Neutrophil (primary cell): ENCODE results near the gene THAP4.

Experiments
- H3K27ac ChIP-seq: fragments of 200-600 bp; sonication (generic); 2 replicates; pipeline ENCODE4 v1.5.1; 2016; ENCODE audit warnings: mild to moderate bottlenecking, moderate library complexity
- H3K27me3 ChIP-seq: fragments of 200-600 bp; sonication (generic); 2 replicates; pipeline ENCODE4 v1.6.0; 2016; ENCODE audit warnings: mild to moderate bottlenecking
- H3K36me3 ChIP-seq: fragments of 200-600 bp; sonication (generic); 2 replicates; pipeline ENCODE4 v1.5.1; 2017
- H3K4me1 ChIP-seq, 2 experiments: fragments of 200-600 bp in 1 of 2; sonication (generic) in 1 of 2; 1 replicate in 1 of 2; 2 replicates in 1 of 2; pipeline versions ENCODE4 v1.5.1 to v1.6.1; 2013 to 2016; ENCODE audit warnings: low read depth in 1 of 2, low read length in 1 of 2, mild to moderate bottlenecking in 1 of 2, moderate library complexity in 1 of 2; ENCODE audit not compliant: control insufficient read depth in 1 of 2, insufficient read depth in 1 of 2
- H3K4me3 ChIP-seq, 2 experiments: fragments of 200-600 bp in 1 of 2; sonication (generic) in 1 of 2; 1 replicate in 1 of 2; 2 replicates in 1 of 2; pipeline ENCODE4 v1.5.1; 2013 to 2016; ENCODE audit warnings: low read depth in 1 of 2, low read length in 1 of 2, mild to moderate bottlenecking in 1 of 2, moderate library complexity in 1 of 2
- H3K9me3 ChIP-seq: fragments of 200-600 bp; sonication (generic); 2 replicates; pipeline ENCODE4 v1.5.1; 2016
- TF ChIP-seq, protein P1 (sequence below): fragments of 200-600 bp; sonication (generic); IDR thresholded peaks from 2 replicates; pipeline ENCODE4 v1.5.1; 2016; ENCODE audit warnings: antibody characterized with exemption

THAP4 gene

DNA sequence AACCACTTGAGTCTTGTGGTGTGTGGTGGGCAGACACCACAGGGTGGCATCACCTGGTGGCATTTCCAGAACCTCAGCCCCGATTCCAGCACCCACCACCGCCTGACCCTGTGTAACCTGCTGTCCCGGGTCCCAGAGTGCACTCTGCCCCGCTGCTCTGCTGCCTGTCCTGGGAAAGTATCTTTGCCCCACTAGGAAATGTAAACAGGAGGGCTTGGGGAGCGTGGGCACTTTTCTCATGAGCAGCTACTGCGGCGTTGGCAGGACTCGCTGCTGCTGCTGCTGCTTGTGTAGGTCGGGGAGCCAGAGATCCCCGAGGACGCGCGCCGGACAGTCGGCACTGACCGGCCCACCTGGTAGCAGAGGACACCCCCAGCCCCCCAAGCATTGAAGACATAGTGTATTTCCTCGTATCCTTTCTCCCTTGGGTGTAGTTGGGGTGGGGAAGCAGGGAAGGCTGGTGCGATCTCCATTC, 36.3 kb upstream of the THAP4 start:
- no peaks in the 10 kb centered on the region for H3K27me3 ChIP-seq
- no peaks in the 10 kb centered on the region for H3K9me3 ChIP-seq
- H3K4me1 ChIP-seq: no peaks in the 10 kb centered on the region
- H3K36me3 ChIP-seq: peaks cover 97% of the 10 kb centered on the region
- no peak overlapping the region for H3K4me3 ChIP-seq
- TF ChIP-seq, protein P1, sequence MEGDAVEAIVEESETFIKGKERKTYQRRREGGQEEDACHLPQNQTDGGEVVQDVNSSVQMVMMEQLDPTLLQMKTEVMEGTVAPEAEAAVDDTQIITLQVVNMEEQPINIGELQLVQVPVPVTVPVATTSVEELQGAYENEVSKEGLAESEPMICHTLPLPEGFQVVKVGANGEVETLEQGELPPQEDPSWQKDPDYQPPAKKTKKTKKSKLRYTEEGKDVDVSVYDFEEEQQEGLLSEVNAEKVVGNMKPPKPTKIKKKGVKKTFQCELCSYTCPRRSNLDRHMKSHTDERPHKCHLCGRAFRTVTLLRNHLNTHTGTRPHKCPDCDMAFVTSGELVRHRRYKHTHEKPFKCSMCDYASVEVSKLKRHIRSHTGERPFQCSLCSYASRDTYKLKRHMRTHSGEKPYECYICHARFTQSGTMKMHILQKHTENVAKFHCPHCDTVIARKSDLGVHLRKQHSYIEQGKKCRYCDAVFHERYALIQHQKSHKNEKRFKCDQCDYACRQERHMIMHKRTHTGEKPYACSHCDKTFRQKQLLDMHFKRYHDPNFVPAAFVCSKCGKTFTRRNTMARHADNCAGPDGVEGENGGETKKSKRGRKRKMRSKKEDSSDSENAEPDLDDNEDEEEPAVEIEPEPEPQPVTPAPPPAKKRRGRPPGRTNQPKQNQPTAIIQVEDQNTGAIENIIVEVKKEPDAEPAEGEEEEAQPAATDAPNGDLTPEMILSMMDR: no peak
- H3K27ac ChIP-seq: no peak overlapping the region

- TF ChIP-seq, protein P1: no peak
- Histone ChIP-seq H3K9me3 (no peaks in the 10 kb centered on the region), H3K27ac (no peak overlapping the region), H3K4me3 (no peak overlapping the region), H3K36me3 (peaks cover 97% of the 10 kb centered on the region), H3K27me3 (no peaks in the 10 kb centered on the region), H3K4me1 (no peaks in the 10 kb centered on the region)
Measured at GRCh38 chr2:241672243-241673188, 35.6 kb upstream of the THAP4 start.

- no peak overlapping the region for H3K27ac ChIP-seq
- no peaks in the 10 kb centered on the region for H3K9me3 ChIP-seq
- peaks cover 97% of the 10 kb centered on the region for H3K36me3 ChIP-seq
- TF ChIP-seq, protein P1: no peak
- H3K4me1 ChIP-seq: no peaks in the 10 kb centered on the region
- H3K27me3 ChIP-seq: no peaks in the 10 kb centered on the region
- no peak overlapping the region for H3K4me3 ChIP-seq
Measured at GRCh38 chr2:241671457-241672240, 34.7 kb upstream of the THAP4 start.

DNA sequence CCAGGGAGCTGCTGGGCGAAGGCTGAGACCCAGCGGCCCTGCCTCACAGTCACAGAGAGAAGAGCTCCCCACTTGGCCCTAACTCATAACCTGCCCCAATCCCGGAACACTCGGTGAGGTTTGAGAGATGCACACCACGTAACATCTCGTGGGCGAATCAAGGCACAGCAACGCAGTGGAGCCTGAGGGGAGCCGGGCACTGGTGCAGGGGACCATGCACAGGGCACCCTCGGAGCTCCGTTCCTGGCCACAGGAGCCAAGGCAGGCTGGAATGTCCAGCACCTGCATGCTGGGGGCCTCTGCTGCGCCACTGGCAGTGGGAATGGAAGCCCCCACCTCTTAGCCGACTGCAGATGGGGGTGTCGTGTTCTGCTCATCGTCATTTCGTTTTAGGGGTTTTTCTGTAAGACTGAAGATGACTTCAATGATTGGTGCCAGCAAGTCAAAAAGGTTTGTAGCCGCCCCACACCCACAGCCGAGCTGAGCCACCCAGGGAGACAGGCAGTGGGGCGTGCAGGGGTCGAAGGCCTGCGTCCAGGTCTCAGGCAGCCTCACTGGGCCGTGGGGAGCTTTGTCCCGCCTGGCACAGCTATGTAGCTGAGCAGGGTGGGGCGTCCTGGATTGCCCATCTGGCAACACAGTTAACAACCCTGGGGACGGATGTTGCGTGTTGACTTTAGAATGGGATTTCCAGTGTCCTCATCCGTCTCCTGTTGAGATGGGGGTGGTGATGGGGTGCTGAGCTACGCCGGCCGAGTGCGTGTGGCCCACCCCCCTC, 33.6 kb upstream of the THAP4 start:
- no peak overlapping the region for H3K27ac ChIP-seq
- no peaks in the 10 kb centered on the region for H3K4me1 ChIP-seq
- no peaks in the 10 kb centered on the region for H3K27me3 ChIP-seq
- H3K9me3 ChIP-seq: no peaks in the 10 kb centered on the region
- no peak overlapping the region for H3K4me3 ChIP-seq
- TF ChIP-seq, protein P1: no peak
- H3K36me3 ChIP-seq: peaks cover 89% of the 10 kb centered on the region

- no peak overlapping the region for H3K4me3 ChIP-seq
Measured at GRCh38 chr2:241668839-241669238, 31.9 kb upstream of the THAP4 start.

More at GRCh38 chr2:241668839-241669238, 31.9 kb upstream of the THAP4 start:
- no peaks in the 10 kb centered on the region for H3K9me3 ChIP-seq
- TF ChIP-seq, protein P1: no peak
- no peaks in the 10 kb centered on the region for H3K27me3 ChIP-seq
- H3K27ac ChIP-seq: no peak overlapping the region
- H3K36me3 ChIP-seq: peaks cover 75% of the 10 kb centered on the region
- H3K4me1 ChIP-seq: no peaks in the 10 kb centered on the region
